Measurements from ENCODE around the gene RHOG.

DNA sequence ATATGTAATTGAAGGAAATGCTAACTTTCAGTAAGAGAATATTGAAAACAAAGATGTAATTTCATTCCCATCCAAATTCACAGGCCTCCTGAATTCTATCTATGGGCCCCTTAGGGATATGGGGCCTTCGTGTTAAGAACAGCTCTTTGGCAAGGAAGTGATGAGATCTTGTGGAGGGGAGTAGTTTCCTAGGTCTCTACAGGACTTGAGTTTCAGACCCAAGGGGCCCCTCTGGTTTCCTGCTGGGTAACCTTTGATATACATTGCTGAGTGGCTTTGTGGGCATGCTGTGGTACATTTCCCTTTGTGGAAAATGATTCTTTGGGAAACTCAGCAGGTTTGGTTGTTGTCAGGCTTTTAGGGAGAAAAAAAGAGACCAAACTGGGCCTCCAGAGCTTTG is 20.9 kb upstream of the RHOG start:
- no peak for TF ChIP-seq CTCF (IDR thresholded peaks at IDR 0.05)
- TF ChIP-seq POLR2A (IDR thresholded peaks at IDR 0.05): no peak

All from heart left ventricle (tissue), 13 donors.